Fibroblast of peridontal ligament (primary cell): ENCODE data around the gene STARD3.

Experiments used
- DNase-seq: peaks from one replicate; pipeline ENCODE4 v3.0.0-alpha.2; 2010; ENCODE audit errors: extremely low read depth

STARD3 gene

GRCh38 chr17:39621523-39622379 lies 15.2 kb upstream of the STARD3 start:
- peak; percentile 78 for DNase-seq

DNA sequence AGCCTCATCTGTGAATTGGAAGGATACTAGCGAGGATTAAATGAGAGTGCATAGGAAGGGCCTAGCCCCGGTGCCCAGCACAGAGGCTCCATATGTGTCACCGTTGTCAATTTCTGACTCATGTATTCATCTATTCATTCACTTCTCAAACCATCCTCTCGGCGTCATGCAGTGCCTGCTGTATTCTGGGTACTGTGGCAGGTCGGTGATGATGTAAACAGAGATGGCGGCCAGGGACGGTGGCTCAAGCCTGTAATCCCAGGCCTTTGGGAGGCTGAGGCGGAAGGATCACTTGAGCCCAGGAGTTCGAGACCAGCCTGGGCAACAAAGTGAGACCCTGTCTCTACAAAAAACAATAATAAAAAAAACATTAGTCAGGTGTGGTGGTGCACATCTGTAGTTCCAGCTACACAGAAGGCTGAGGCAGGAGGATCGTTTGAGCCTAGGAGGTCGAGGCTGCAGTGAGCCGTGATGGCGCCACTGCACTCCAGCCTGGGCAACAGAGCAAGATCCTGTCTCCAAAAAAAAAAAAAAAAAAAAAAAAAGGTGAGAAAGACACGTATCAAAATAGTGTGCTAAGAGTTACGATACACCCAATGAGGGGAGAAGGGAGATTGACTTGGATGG lies 14.5 kb upstream of the STARD3 start:
- no peak for DNase-seq

- DNase-seq, result peak; percentile 60
These were observed 13.5 kb upstream of the STARD3 start for GRCh38 chr17:39623356-39623950.

- no peak for DNase-seq
These were observed 12.6 kb upstream of the STARD3 start for GRCh38 chr17:39624313-39624712.

GRCh38 chr17:39625198-39625785 lies 11.7 kb upstream of the STARD3 start:
- no peak for DNase-seq

DNA sequence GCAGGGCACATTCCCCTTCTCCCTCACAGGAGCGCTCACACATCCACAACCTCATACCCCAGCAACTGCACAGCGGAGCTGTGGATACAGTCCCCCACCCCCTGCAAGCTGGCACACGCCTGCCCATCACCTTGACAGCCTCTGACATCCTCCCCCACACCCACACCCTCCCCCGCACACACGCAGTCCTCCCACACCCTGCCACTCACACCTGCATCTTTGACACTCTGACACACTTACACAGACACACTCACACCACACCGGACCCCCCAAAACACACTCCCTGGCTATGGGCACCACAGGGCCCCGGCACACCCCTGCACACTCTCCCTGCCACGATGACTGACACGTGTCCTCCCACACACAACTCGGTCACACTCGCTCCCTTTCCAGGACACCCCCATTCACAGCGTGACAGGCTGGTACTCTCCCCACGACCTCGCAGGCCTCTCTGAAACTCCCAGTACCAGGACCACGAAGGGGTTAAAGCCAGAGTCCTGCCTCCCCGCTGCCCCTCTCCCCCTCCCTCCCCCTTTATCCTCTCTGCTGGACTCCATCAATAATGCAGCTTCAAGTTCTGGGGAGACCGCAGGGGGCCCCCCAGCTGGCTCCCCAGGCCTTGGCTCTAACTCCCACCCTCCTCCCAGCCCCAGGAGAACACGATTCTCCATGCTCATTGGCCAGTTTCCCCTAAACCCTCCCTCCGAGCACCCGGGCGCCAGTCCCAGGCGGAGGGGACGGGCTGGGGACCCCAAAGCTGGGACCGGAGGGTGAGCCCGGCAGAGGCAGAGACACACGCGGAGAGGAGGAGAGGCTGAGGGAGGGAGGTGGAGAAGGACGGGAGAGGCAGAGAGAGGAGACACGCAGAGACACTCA lies 10.5 kb upstream of the STARD3 start, which contains the start of gene PPP1R1B:
Gene PPP1R1B, plus strand, starts transcription at position 782 of the 876 bp plus-strand sequence. CDS start 441 bp downstream, outside the sequence.
- no peak for DNase-seq

DNA sequence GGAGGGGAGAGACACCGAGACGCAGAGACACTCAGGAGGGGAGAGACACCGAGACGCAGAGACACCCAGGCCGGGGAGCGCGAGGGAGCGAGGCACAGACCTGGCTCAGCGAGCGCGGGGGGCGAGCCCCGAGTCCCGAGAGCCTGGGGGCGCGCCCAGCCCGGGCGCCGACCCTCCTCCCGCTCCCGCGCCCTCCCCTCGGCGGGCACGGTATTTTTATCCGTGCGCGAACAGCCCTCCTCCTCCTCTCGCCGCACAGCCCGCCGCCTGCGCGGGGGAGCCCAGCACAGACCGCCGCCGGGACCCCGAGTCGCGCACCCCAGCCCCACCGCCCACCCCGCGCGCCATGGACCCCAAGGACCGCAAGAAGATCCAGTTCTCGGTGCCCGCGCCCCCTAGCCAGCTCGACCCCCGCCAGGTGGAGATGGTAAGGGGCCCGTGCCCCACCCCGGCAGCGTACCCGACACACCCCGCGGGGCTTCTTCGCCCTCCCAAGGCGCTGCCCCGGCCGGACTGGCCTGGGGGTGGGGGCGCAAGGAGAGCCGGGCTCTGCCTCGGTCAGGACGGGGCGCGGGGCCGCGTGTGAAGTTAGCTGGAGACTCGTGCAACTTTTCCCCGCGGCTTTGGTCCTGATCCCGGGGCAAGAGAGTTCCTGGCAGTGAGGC lies 9.8 kb upstream of the STARD3 start:
- no peak for DNase-seq

GRCh38 chr17:39627712-39628516 lies 9.0 kb upstream of the STARD3 start:
- no peak for DNase-seq

- no peak for DNase-seq
These were observed 8.1 kb upstream of the STARD3 start for GRCh38 chr17:39628655-39629493.

GRCh38 chr17:39629494-39629880 lies 7.5 kb upstream of the STARD3 start:
- DNase-seq, result no peak

- no peak for DNase-seq
These were observed 7.0 kb upstream of the STARD3 start for GRCh38 chr17:39629898-39630297.

DNA sequence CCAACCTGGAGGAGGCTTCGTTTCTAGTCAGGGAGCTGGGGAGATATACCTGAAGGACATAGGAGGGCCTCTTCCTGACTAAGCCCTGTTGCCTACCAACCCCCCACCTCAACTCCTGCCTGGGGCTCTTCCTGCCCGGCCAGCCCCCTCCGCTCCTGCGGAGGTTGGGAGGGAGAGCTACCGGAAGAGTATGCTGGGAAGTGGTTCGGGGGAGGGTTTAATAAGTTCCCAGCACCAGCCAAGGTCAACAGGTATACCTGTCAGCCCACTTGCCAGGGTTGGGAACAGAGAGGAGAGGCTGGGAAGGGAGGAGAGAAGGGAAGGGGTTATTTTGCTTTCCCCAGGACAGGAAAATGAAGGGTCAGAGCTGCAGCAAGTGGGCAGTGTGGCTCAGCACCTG lies 5.5 kb upstream of the STARD3 start:
- no peak for DNase-seq

DNA sequence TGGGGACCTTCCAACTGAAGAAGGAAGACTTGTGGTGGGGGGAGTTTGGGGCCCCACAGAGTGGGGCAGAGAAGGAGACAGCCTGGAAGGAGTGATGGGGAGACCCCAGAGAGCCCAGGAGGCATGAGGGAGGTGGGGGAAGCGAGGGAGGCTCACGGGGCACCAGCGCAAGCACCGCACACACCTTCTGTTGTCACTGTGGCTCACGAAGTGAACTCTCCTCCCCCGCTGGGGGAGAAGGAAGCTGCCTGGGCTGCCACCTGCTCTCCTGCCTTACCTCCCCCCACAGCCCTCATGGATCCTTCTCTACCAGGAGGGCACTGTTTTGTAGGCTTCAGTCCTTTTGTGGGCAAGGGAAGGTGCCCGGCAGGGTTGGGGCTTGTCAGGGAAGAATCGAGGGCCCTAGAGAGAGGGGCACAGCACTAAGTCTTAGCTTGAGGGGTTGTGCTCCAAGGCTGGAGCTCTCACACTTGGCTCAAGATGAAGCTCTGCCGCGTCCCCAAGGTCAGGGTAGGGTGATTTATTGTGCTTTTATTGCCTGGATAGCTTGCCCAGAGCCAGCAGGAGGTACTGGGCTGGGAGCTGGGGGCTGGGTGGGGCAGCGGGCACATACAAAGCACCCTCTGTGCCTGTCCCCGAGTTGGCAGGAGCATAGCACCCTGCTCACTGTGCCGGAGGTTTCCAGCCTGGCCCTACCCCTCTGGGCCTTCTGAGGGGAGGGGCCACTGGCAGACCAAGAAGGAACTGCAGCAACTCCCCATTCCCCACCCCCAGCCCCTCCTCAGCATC lies 4.6 kb upstream of the STARD3 start:
- no peak for DNase-seq

- no peak for DNase-seq
These were observed 3.3 kb upstream of the STARD3 start for GRCh38 chr17:39633570-39634183.

DNA sequence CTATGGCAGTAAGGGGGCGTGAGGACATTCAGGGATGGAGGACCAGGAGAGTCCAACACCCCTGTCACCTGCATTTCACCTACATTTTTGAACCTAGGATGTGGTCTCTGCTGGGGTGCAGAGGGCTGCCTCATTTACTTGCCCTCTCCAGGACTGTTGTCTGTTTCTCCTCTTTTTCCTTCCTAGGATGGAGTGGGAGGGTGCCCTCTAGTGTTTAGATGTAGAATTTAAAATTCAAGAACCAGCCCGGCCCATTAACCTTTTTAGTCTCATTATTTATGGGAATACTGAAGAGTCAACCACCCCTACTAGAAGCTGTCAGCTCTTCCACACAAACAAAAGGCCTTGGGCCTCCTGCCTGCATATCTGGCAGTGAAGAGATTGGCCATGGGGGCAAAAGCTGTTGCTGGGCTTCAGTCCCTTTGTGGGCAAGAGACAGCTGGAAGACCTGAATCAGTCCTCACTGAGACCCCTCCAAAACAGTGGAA lies 2.5 kb upstream of the STARD3 start:
- DNase-seq, result peak; percentile 60

- no peak for DNase-seq
These were observed 1.2 kb upstream of the STARD3 start for GRCh38 chr17:39635614-39636176.

GRCh38 chr17:39636587-39636926 lies 387 bp upstream of the STARD3 start:
- DNase-seq, result no peak
